ENCODE data around the gene ZNF541.
"Not testable (repeated sequence)": the region's sequence is repeated elsewhere in the genome, so short reads cannot be mapped to it uniquely, and the experiment has no call there.

The ZNF541 gene

DNA sequence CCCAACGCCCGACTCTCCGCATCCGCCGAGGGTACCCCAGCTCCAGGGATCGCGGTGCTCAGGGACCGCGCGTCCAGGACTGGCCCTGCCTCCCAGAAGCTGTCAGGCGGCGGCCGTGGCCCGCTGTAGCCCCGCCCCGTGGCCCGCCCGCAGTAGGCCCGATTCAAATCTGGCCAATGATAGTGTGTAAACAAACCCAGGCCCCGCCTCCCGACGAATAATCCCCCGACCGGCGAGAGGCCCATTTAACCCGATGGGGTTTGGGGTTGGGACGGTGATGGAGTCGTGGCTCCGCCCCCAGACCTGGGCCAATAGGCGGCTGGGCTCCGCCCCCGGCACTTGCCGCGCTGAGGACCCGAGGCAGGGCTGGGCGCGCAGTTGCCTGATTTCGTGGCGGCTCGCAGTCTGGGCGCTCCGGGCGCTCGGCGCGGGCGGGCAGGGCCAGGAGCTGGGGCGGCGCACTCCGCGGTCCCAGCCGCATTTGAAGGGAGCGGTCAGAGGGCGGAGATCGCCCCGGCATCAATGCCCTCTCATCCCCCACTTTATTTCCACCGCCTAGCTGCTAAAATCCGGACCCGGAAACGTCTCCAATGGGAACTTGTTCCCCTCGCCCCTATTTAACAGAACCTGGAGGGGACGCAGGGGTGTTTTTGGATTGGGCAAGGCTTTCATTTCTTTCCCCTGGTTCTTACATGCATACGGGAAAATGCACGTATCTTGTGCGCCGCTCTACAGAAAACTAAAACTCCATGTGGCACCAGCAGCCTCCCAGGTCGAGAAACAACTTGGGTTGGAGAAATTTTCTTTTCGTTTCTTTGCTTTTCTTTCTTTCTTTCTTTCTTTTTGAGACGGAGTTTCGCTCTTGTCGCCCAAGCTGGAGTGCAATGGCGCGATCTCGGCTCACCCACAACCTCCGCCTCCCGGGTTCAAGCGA lies 27.6 kb upstream of the ZNF541 start:
- peak; percentile 92 for DNase-seq

DNA sequence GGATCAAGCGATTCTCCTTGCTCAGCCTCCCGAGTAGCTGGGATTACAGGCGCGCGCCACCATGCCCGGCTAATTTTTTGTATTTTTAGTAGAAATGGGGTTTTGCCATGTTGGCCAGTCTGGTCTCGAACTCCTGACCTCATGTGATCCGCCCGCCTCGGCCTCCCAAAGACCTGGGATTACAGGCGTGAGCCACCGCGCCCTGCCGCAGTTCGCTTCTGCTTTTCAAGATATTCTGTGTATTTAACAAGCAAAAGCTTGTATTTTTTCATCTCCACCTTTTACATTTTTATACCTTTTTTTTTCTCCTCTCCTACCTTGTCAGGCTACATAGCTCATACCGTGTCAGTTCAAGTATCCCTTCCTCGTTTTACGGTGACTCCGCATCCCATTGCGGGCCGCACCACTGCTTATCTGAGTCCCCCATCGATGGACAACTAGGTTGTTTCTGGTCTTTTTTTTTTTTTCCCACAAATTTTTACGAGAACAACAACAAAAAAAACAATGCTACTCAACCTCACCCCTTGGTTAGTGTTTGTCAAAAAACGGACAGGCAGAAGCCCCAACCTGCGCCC lies 26.8 kb upstream of the ZNF541 start:
- DNase-seq, result not testable (repeated sequence)

DNA sequence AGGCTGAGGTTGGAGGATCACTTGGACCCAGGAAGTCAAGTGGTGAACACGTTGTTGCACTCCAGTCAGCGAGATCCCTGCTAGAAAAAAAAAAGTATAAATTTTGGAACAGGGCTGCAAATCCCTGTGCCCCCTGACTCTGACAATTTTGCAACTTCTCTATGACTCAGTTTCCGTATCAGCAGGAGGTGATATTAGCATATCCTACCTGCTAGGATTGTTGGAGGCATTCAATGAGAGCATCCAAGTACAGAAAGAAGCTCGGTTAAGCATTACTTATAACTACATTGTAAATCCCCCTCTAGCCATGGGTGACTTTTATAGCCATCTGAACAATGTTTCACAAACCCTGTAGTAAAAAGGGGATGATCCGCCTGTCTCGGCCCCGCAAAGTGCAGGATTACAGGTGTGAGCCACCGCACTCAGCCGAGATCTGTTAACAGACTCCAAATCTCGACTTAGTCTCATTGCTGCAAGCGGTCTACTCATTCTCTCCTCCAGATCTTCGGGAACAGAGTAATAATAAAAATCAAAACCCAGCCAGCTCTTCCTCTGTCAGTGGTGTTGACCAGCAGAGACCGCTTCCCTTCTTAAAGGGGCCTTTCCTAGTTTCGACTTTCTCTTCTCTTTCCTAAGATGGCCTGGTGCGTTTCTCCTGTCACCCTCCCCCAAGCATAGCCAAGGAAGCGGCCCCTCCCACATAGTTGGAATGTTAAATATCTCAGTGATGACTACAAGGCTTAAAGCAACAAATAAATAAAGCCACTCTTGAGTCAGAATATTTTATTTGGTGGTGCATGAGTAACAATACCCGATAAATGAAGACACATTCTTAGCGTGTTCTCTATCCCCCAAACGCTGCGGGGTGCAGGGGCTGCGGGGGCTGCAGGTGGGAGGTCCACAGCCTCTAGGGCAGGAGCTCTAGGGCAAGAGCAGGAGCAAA lies 25.7 kb upstream of the ZNF541 start:
- DNase-seq, result no peak

DNA sequence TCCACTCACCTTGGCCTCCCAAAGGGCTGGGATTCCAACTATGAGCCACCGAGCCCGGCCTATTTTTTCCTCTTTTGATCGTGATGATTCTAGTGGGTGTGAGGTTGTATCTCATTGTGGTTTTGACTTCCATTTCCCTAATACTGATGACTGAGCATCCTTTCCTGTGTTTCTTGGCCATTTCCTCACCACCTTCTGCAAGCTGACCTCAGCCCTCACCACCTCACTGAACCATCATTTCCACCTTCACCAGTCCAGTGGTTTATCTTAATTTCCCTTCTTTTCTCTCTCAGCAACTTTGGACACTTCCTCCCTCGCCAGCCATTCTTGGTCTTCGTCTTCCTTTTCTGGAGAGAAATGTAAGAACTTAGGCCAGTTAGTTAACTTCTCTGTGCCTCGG lies 23.0 kb upstream of the ZNF541 start:
- no peak for DNase-seq

DNA sequence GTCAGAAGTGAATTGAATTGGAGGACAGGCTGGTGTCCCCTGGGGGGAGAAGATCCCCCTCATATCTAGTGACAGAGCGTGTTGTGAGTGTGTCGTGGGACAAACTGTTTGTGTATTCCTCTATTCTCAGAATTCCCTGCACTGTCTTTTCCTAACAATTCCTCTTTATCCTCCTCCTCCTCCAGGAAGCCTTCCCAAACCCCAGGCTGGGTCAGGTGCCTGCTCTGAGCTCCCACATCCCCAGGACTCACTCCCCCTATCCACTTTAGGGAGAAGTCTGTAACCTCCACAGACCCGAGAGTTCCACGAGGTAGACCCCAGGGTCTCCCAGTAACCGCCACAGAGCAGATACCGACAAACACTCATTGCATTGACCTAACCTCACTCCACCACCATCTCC lies 20.9 kb upstream of the ZNF541 start:
- no peak for DNase-seq

GRCh38 chr19:47589824-47590223 lies 16.9 kb upstream of the ZNF541 start:
- DNase-seq, result no peak

DNA sequence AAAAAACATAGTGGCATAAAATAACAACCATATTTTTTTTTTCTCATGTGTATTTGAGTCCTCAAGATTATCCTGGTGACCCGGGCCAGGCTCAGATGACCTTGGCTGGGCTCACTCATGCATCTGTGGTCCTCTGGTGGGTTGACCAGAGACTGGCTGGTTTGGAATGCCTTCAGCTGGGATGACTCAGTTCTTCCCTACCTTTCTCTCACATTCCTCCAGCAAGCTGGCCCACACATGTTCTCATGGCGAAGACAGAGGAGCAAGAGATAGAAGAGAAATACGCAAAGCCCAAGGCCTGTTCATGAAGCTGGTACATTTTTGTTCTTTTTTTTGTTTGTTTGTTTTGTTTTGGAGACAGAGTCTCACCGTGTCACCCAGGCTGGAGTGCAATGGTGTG lies 14.3 kb upstream of the ZNF541 start:
- DNase-seq, result no peak

- not testable (repeated sequence) for DNase-seq
Measured at GRCh38 chr19:47583161-47583560, 10.2 kb upstream of the ZNF541 start.

DNA sequence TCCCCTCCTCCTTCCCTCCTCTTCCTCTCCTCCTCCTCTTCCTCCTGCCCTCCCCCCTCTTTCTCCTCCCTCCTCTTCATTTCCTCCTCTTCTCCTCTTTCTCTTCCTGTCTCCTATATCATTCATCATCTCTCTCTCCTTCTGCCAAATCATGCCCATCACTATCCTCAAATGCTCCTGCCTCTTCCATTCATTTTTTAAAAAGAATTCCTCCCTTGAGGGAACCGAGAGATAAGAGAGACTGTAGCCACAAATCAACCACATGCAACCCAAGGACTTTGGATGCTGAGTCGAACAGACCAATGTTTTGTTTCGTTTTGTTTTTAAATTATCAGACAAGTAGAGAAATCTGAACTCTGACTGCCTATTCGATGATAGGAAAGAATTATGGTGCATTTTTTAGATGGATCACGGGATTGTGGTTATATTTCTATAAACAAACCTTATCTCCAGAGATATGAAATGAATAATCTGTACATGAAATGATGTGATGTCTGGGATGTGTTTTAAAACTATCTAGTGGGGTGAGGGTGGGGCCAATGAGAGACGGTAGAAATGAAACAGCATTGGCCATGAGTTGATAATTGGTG lies 9.5 kb upstream of the ZNF541 start:
- DNase-seq, result no peak

DNA sequence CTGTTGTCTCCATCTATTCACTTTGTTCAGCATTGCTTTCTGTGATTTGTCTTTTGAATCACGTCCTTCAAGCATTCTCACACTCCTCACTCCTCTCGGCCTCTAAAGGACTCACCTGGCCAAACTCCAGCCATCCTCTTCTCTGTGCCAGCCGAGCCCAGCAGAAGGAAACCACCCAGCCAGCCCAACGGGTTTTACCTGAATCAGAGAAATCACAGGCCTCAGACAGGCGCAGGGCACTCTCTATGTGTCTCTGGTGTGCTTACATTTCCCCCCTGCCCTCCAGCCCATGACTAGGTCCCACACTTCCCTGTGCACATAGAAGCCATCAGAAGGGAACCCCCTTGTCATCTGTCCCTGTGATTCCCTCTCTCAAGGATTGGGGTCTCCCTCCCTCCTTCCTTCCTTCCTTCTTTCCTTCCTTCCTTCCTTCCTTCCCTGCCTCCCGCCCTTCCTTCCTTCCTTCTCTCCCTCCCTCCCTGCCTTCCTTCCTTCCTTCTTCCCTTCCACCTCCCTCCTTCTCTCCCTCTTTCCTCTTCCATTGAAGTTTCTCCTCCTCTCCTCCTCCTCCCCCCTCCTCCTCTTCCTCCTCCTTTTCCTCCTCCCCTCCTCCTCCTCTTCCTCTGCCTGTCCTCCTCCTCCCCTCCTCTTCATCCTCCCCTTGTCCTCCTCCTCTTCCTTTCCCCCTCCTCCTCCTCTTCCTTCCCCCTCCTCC lies 8.8 kb upstream of the ZNF541 start:
- no peak for DNase-seq

DNA sequence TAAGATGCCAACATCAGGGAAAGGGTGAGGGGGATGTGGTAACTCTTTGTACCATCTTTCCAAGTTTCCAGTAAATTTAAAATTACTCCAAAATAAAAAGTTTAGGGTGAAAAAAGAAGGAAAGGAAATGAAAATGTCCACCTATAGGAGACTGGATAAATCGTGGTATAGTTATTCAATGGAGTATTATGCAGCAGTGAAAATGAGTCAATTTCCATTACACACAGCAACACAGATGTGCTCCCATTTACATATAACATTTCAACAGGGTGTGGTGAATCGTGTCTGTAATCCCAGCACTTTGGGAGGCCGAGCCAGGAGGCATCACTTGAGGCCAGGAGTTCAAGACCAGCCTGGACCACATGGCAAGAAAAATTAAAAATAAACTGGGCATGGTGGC lies 7.4 kb upstream of the ZNF541 start:
- no peak for DNase-seq

GRCh38 chr19:47572635-47573034 lies 313 bp downstream of the ZNF541 start:
- peak; percentile 19 for DNase-seq

- no peak for DNase-seq
Measured at GRCh38 chr19:47569331-47569730, 3.6 kb downstream of the ZNF541 start.

- DNase-seq, result no peak
Measured at GRCh38 chr19:47564081-47564480, 8.9 kb downstream of the ZNF541 start.

GRCh38 chr19:47561440-47562057 lies 11.4 kb downstream of the ZNF541 start:
- no peak for DNase-seq

GRCh38 chr19:47560999-47561398 lies 11.9 kb downstream of the ZNF541 start:
- DNase-seq, result no peak

GRCh38 chr19:47550129-47550528 lies 22.8 kb downstream of the ZNF541 start:
- no peak for DNase-seq

DNA sequence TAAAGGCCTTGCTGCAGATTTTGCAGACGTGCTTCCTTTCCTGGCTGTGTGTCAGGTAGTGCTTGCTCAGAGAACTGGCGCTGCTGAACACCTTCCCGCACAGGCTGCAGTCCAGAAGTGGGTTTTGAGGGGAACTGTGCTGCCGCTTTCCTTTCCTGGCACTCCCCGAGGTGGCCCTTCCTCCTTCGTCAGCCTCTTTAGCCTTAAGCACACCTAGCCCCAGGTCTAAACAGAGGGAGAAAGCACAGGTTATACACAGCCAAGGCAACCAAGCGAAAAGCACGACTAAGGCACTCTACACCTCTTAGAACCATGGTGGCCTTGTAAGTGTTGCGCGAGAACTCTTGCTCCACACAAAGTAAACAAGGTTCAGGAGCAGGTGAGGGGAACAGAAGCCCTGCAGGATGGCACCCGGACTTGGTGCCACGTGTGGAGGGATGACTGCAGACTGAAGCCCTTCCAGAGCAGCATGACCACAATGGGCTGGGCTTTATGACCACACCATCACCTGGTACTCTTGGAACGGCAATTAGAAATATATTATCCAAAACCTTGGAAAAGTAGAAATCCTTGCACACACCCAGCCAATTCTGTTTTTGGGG lies 23.6 kb downstream of the ZNF541 start:
- DNase-seq, result no peak

DNA sequence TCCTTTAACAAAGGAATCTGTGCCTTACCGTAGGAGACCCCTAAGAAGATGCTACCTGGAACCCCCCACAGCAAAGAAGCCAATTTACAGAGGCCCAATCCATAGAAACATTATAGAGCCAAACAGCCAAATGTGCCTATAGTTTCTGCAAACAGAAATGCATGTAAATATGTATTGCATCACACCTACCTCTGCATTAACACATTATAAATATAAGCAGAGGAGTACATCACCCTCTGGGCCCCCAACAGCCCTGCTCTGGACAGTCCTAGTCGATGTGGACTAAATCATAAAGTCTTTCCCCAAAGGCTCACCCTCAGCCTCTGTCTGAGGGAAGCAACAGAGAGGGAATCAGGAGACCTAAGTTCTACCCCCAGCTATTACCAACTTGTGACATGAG lies 25.7 kb downstream of the ZNF541 start:
- DNase-seq, result no peak

- no peak for DNase-seq
Measured at GRCh38 chr19:47545061-47545948, 27.6 kb downstream of the ZNF541 start.
